Measurements from ENCODE around the gene CD40. TPM values are rescaled to one million over a fixed set of nuclear protein-coding genes. Genes with fewer than 3 reads are reported as not detected.

CD40 gene
- total RNA-seq, 1 donor from 2014 or later = 6.8 TPM

DNA sequence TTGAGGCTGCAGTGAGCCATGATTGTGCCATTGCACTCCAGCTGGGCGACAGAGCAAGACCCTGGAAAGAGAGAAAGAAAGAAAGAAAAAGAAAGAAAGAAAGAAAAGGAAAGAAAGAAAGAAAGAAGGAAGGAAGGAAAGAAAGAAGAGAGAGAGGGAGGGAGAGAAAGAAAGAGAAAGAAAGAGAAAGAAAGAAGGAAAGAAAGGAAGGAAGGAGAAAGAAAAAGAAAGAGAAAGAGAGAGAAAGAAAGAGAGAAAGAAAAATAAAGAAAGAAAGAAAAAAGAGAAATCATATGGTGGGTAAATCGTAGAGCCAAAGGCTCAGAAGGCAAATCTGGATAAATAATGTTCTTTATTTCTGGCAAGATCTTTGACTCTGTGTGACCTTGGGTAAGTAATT, 53.4 kb downstream of the CD40 start:
- no peak overlapping the region for H3K27ac ChIP-seq (replicated peaks)
- intact Hi-C loops (cut with micrococcal nuclease) = loop anchor here (10.0 kb wide), 1 partner anchor 147 kb away; the partner anchor contains the start of gene SLC12A5
- H3K4me3 ChIP-seq = no peak overlapping the region
- H3K4me1 ChIP-seq = peaks cover 8% of the 10 kb centered on the region
- H3K27me3 ChIP-seq (ENCODE audit: low read depth) = peaks cover 93% of the 10 kb centered on the region
- TF ChIP-seq, protein P1, sequence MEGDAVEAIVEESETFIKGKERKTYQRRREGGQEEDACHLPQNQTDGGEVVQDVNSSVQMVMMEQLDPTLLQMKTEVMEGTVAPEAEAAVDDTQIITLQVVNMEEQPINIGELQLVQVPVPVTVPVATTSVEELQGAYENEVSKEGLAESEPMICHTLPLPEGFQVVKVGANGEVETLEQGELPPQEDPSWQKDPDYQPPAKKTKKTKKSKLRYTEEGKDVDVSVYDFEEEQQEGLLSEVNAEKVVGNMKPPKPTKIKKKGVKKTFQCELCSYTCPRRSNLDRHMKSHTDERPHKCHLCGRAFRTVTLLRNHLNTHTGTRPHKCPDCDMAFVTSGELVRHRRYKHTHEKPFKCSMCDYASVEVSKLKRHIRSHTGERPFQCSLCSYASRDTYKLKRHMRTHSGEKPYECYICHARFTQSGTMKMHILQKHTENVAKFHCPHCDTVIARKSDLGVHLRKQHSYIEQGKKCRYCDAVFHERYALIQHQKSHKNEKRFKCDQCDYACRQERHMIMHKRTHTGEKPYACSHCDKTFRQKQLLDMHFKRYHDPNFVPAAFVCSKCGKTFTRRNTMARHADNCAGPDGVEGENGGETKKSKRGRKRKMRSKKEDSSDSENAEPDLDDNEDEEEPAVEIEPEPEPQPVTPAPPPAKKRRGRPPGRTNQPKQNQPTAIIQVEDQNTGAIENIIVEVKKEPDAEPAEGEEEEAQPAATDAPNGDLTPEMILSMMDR (IDR thresholded peaks at IDR 0.05; ENCODE audit: borderline replicate concordance) = no peak
- no peaks in the 10 kb centered on the region for H3K36me3 ChIP-seq
- DNase-seq = no peak
- no peaks in the 10 kb centered on the region for H3K9me3 ChIP-seq (replicated peaks)

DNA sequence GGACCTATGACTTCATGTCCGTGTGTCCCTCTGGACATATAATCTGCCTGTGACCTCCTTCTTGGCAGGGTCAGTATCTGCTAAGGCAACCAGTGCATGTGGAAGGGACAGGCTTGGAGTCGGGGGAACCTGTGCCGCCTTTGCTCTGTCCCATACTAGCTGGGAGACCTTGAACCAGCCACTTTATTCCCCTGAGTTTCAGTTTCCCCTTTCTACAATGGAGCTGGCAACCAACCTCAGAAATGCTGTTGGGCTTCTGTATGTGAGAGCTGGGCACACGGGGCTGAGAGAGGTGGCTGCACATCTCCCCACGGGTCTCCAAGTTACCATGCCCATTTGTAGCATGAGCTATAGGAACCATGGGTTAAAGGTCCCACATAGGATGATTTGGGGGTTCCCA, 53.8 kb downstream of the CD40 start:
- H3K27me3 ChIP-seq (ENCODE audit: low read depth) = peaks cover 93% of the 10 kb centered on the region
- H3K4me1 ChIP-seq = peaks cover 8% of the 10 kb centered on the region
- DNase-seq = no peak
- no peaks in the 10 kb centered on the region for H3K9me3 ChIP-seq (replicated peaks)
- TF ChIP-seq, protein P1 (IDR thresholded peaks at IDR 0.05; ENCODE audit: borderline replicate concordance) = no peak
- no peak overlapping the region for H3K4me3 ChIP-seq
- H3K36me3 ChIP-seq = no peaks in the 10 kb centered on the region
- no peak overlapping the region for H3K27ac ChIP-seq (replicated peaks)
- intact Hi-C loops (cut with micrococcal nuclease) = loop anchor here (10.0 kb wide), 1 partner anchor 147 kb away; the partner anchor contains the start of gene SLC12A5

- TF ChIP-seq, protein P1 (IDR thresholded peaks at IDR 0.05; ENCODE audit: borderline replicate concordance) = no peak
- Histone ChIP-seq H3K9me3 (replicated peaks) (no peaks in the 10 kb centered on the region), H3K27ac (replicated peaks) (no peak overlapping the region), H3K4me1 (peaks cover 8% of the 10 kb centered on the region), H3K36me3 (no peaks in the 10 kb centered on the region), H3K27me3 (ENCODE audit: low read depth) (peaks cover 92% of the 10 kb centered on the region), H3K4me3 (no peak overlapping the region)
- DNase-seq = no peak
- intact Hi-C loops (cut with micrococcal nuclease) = loop anchor here (10.0 kb wide), 1 partner anchor 148 kb away; the partner anchor contains the start of gene SLC12A5
Observed at GRCh38 chr20:46172455-46172854, 54.3 kb downstream of the CD40 start.

- Histone ChIP-seq H3K9me3 (replicated peaks) (no peaks in the 10 kb centered on the region), H3K27me3 (ENCODE audit: low read depth) (peaks cover 92% of the 10 kb centered on the region), H3K4me1 (peaks cover 8% of the 10 kb centered on the region), H3K4me3 (no peak overlapping the region), H3K27ac (replicated peaks) (no peak overlapping the region), H3K36me3 (no peaks in the 10 kb centered on the region)
- intact Hi-C loops (cut with micrococcal nuclease) = loop anchor here (10.0 kb wide), 1 partner anchor 148 kb away; the partner anchor contains the start of gene SLC12A5
- DNase-seq = no peak
- TF ChIP-seq, protein P1 (IDR thresholded peaks at IDR 0.05; ENCODE audit: borderline replicate concordance) = no peak
Observed at GRCh38 chr20:46172961-46173536, 54.9 kb downstream of the CD40 start.

DNA sequence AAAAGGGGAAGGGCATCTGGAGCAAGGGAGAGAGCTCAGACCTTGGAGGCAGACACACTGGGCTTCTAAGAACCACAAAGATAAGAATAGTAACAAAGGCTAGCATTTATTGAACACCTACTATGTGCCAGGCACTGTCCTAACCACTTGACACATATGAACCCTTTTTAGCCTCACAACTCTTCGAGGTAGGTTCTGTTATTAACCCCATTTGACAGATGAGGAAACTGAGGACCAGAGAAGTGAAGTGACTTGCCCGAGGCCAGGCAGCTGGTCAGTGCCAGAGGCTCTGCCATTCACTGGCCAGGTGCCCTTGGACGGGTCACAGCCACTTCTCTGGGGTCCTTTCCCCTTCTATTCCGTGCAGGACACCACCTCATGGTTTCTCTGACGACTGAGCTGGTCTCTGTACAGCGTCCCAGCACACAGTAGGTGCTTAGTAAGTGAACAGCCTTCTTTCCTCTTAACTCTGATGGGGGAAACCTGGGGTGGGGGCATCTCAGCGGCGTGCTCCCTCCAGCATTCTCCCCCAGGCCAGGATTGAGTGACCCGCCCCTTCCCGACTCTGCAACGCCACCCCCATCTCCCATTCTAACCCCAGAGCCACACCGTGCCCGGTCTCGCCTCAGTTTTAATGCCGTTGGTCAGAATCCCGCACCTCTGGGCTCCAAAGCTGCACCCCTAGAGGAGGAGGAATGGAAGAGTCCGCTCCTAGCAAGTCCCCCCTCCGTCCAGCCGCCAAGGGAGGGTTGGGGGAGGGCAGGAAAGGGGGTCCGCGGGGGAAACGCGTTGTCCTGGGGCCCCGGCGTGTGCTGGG, 55.7 kb downstream of the CD40 start:
- intact Hi-C loops (cut with micrococcal nuclease) = loop anchor here (10.0 kb wide), 1 partner anchor 149 kb away; the partner anchor contains the start of gene SLC12A5

More for the DNA sequence above, 55.7 kb downstream of the CD40 start:
- no peak overlapping the region for H3K4me3 ChIP-seq
- H3K27me3 ChIP-seq (ENCODE audit: low read depth) = peaks cover 94% of the 10 kb centered on the region
- H3K4me1 ChIP-seq = peaks cover 8% of the 10 kb centered on the region
- H3K9me3 ChIP-seq (replicated peaks) = no peaks in the 10 kb centered on the region
- no peak overlapping the region for H3K27ac ChIP-seq (replicated peaks)
- TF ChIP-seq, protein P1 (IDR thresholded peaks at IDR 0.05; ENCODE audit: borderline replicate concordance) = no peak
- H3K36me3 ChIP-seq = no peaks in the 10 kb centered on the region
- no peak for DNase-seq
